Ishikawa (cell line): ENCODE measurements around the gene CHRNA4.

ENCODE experiments used
- CEBPB ChIP-seq: IDR thresholded peaks from 2 replicates; pipeline ENCODE4 v1.6.1; 2012
- CREB1 ChIP-seq: IDR thresholded peaks from 2 replicates; pipeline ENCODE4 v1.6.1; 2012; ENCODE audit warnings: low read depth
- EGR1 ChIP-seq: IDR thresholded peaks from 2 replicates; pipeline ENCODE4 v1.6.1; 2012
- EP300 ChIP-seq: IDR thresholded peaks from 2 replicates; pipeline ENCODE4 v1.6.1; 2012; ENCODE audit warnings: borderline replicate concordance
- FOXM1 ChIP-seq: IDR thresholded peaks from 2 replicates; pipeline ENCODE4 v1.6.1; 2012; ENCODE audit warnings: low read depth, borderline replicate concordance
- MAX ChIP-seq: IDR thresholded peaks from 2 replicates; pipeline ENCODE4 v1.6.1; 2012
- NFIC ChIP-seq: IDR thresholded peaks from 2 replicates; pipeline ENCODE4 v1.6.1; 2012
- RAD21 ChIP-seq: IDR thresholded peaks from 2 replicates; pipeline ENCODE4 v1.6.1; 2012; ENCODE audit warnings: low read depth
- REST ChIP-seq: IDR thresholded peaks from 2 replicates; pipeline ENCODE4 v1.6.1; 2012; ENCODE audit warnings: low read depth, mild to moderate bottlenecking
- TAF1 ChIP-seq: IDR thresholded peaks from 2 replicates; pipeline ENCODE4 v1.6.1; 2012; ENCODE audit warnings: low read depth, mild to moderate bottlenecking
- TCF12 ChIP-seq: IDR thresholded peaks from 2 replicates; pipeline ENCODE4 v1.6.1; 2012; ENCODE audit warnings: low read depth
- TEAD4 ChIP-seq: IDR thresholded peaks from 2 replicates; pipeline ENCODE4 v1.6.1; 2012
- USF1 ChIP-seq: IDR thresholded peaks from 2 replicates; pipeline ENCODE4 v1.6.1; 2012
- YY1 ChIP-seq: IDR thresholded peaks from 2 replicates; pipeline ENCODE4 v1.6.1; 2012; ENCODE audit warnings: low read depth
- ZBTB7A ChIP-seq: IDR thresholded peaks from 2 replicates; pipeline ENCODE4 v1.6.1; 2012; ENCODE audit warnings: low read depth

Gene CHRNA4

GRCh38 chr20:63407928-63408683 is 47.0 kb upstream of the CHRNA4 start:
- TF ChIP-seq ZBTB7A (no peak), YY1 (no peak), USF1 (no peak), REST (no peak), EGR1 (no peak), RAD21 (no peak), NFIC (no peak), FOXM1 (no peak), TAF1 (no peak)

GRCh38 chr20:63406617-63407245 is 45.6 kb upstream of the CHRNA4 start:
- no peak for TF ChIP-seq REST
- no peak for TF ChIP-seq EGR1
- no peak for TF ChIP-seq TEAD4
- no peak for TF ChIP-seq EP300
- no peak for TF ChIP-seq YY1
- TF ChIP-seq ZBTB7A = no peak
- TF ChIP-seq RAD21 = no peak
- no peak for TF ChIP-seq MAX
- no peak for TF ChIP-seq TCF12
- TF ChIP-seq USF1 = no peak

GRCh38 chr20:63406011-63406410 is 44.9 kb upstream of the CHRNA4 start:
- TF ChIP-seq TAF1 (no peak), CREB1 (no peak), TCF12 (no peak), FOXM1 (no peak), TEAD4 (no peak), CEBPB (no peak), REST (no peak), ZBTB7A (no peak), YY1 (no peak), MAX (no peak), EP300 (no peak), NFIC (no peak), RAD21 (no peak), USF1 (no peak), EGR1 (no peak)
